Measurements from ENCODE around the gene CDK14. TPM values are rescaled to one million over a fixed set of nuclear protein-coding genes. Genes with fewer than 3 reads are reported as not detected.

CDK14 gene
- polyA plus RNA-seq, 1 donor from 2014 or later = 25.1 TPM

DNA sequence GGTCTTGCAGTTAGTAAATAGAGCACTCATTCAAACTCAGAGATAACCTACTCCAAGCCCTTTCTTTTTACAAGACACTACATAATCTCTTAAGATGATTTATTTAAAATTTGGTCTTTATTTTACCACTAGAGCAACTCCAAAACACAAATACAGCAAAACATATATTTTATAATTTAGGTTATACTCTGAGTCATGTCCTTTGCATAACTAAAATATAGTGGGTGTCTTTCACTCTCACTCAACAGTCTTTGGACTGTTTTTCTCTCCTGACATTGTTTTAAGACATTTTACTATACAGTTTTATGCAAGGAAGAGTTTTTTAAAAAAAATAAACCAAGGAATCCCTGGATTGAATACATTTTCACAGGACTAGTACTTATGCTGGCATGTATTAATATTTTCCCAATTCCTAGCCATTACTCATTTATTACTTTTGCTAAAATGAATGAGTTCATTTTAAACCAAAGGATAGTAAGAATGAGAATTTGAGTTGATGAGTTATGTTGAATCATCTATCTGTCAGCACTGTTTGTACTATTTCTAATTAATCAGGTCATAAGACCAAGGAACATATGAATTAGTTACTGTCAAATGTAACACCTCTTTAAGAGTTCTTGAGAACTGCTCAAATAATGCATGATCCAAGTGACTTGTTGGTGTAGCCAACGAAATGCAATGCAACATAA lies 365.1 kb downstream of the CDK14 start:
- no peaks in the 10 kb centered on the region for H3K9me2 ChIP-seq (ENCODE audit: insufficient read depth, low read length)
- no peaks in the 10 kb centered on the region for H3K27me3 ChIP-seq (ENCODE audit: insufficient read depth, low read depth, low read length)
- no peaks in the 10 kb centered on the region for H3K36me3 ChIP-seq (ENCODE audit: insufficient read depth, low read length)
- no peak overlapping the region for H3K9ac ChIP-seq (ENCODE audit: low read length)
- H3K4me2 ChIP-seq (ENCODE audit: low read length) = no peak overlapping the region
- H3F3A ChIP-seq (ENCODE audit: insufficient read depth, low read length, poor library complexity, severe bottlenecking) = no peaks in the 10 kb centered on the region
- H3K4me3 ChIP-seq (ENCODE audit: low read length) = no peak overlapping the region
- H3K79me2 ChIP-seq (replicated peaks; ENCODE audit: insufficient read depth, low read length) = no peaks in the 10 kb centered on the region
- H4K20me1 ChIP-seq (ENCODE audit: insufficient read depth) = no peaks in the 10 kb centered on the region
- H2AFZ ChIP-seq (ENCODE audit: low read depth, low read length) = no peak overlapping the region
- TF ChIP-seq EZH2 (IDR thresholded peaks at IDR 0.05; ENCODE audit: borderline replicate concordance, insufficient read depth, low read length, poor library complexity, severe bottlenecking) (no peak), POLR2AphosphoS5 (IDR thresholded peaks at IDR 0.05) (no peak), SMC3 (conservative IDR thresholded peaks at IDR 0.05; ENCODE audit: poor library complexity) (no peak), MXI1 (conservative IDR thresholded peaks at IDR 0.05; ENCODE audit: poor library complexity, severe bottlenecking) (no peak), RAD21 (conservative IDR thresholded peaks at IDR 0.05) (no peak), EP300 (conservative IDR thresholded peaks at IDR 0.05; ENCODE audit: poor library complexity, severe bottlenecking) (no peak), TAF1 (IDR thresholded peaks at IDR 0.05; ENCODE audit: low read depth) (no peak)
- TF ChIP-seq, protein P1, sequence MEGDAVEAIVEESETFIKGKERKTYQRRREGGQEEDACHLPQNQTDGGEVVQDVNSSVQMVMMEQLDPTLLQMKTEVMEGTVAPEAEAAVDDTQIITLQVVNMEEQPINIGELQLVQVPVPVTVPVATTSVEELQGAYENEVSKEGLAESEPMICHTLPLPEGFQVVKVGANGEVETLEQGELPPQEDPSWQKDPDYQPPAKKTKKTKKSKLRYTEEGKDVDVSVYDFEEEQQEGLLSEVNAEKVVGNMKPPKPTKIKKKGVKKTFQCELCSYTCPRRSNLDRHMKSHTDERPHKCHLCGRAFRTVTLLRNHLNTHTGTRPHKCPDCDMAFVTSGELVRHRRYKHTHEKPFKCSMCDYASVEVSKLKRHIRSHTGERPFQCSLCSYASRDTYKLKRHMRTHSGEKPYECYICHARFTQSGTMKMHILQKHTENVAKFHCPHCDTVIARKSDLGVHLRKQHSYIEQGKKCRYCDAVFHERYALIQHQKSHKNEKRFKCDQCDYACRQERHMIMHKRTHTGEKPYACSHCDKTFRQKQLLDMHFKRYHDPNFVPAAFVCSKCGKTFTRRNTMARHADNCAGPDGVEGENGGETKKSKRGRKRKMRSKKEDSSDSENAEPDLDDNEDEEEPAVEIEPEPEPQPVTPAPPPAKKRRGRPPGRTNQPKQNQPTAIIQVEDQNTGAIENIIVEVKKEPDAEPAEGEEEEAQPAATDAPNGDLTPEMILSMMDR (IDR thresholded peaks at IDR 0.05; ENCODE audit: poor library complexity, severe bottlenecking) = no peak
- TF ChIP-seq, protein P2, sequence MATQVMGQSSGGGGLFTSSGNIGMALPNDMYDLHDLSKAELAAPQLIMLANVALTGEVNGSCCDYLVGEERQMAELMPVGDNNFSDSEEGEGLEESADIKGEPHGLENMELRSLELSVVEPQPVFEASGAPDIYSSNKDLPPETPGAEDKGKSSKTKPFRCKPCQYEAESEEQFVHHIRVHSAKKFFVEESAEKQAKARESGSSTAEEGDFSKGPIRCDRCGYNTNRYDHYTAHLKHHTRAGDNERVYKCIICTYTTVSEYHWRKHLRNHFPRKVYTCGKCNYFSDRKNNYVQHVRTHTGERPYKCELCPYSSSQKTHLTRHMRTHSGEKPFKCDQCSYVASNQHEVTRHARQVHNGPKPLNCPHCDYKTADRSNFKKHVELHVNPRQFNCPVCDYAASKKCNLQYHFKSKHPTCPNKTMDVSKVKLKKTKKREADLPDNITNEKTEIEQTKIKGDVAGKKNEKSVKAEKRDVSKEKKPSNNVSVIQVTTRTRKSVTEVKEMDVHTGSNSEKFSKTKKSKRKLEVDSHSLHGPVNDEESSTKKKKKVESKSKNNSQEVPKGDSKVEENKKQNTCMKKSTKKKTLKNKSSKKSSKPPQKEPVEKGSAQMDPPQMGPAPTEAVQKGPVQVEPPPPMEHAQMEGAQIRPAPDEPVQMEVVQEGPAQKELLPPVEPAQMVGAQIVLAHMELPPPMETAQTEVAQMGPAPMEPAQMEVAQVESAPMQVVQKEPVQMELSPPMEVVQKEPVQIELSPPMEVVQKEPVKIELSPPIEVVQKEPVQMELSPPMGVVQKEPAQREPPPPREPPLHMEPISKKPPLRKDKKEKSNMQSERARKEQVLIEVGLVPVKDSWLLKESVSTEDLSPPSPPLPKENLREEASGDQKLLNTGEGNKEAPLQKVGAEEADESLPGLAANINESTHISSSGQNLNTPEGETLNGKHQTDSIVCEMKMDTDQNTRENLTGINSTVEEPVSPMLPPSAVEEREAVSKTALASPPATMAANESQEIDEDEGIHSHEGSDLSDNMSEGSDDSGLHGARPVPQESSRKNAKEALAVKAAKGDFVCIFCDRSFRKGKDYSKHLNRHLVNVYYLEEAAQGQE (IDR thresholded peaks at IDR 0.05; ENCODE audit: borderline replicate concordance) = no peak
- no peaks in the 10 kb centered on the region for H3K9me3 ChIP-seq (ENCODE audit: low read length)
- no peak overlapping the region for H3K27ac ChIP-seq (ENCODE audit: low read length)

GRCh38 chr7:90965211-90965610 lies 369.1 kb downstream of the CDK14 start:
- Histone ChIP-seq H3K4me3 (ENCODE audit: low read length) (no peak overlapping the region), H3K4me2 (ENCODE audit: low read length) (no peak overlapping the region), H3K79me2 (replicated peaks; ENCODE audit: insufficient read depth, low read length) (no peaks in the 10 kb centered on the region), H3K27me3 (ENCODE audit: insufficient read depth, low read depth, low read length) (no peaks in the 10 kb centered on the region), H3K9ac (ENCODE audit: low read length) (no peak overlapping the region), H3K27ac (ENCODE audit: low read length) (no peak overlapping the region), H3F3A (ENCODE audit: insufficient read depth, low read length, poor library complexity, severe bottlenecking) (no peaks in the 10 kb centered on the region), H2AFZ (ENCODE audit: low read depth, low read length) (no peak overlapping the region), H4K20me1 (ENCODE audit: insufficient read depth) (no peaks in the 10 kb centered on the region), H3K9me3 (ENCODE audit: low read length) (no peaks in the 10 kb centered on the region), H3K9me2 (ENCODE audit: insufficient read depth, low read length) (no peaks in the 10 kb centered on the region), H3K36me3 (ENCODE audit: insufficient read depth, low read length) (no peaks in the 10 kb centered on the region)
- no peak for TF ChIP-seq POLR2AphosphoS5 (IDR thresholded peaks at IDR 0.05)
